ENCODE measurements around the gene PACRG.

DNA sequence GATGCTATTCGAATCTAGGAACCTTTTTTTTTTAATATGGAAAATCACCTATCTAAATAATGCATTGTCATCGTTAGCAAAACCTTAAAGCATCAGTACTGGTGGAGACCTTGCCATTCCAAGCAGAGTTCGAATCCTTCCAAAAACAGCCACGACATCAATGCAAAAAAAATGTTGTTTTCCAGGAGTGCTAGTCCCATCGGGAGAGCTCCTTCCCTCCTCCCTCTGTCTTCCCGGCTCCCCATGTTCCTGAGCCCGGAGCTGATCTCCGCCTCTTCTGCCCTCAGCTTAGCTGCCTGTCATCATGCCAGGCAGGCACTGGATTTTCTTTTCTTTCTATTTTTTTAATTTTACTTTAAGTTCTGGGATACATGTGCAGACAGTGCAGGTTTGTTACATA is 533.1 kb downstream of the PACRG start:
- TF ChIP-seq, protein P1, sequence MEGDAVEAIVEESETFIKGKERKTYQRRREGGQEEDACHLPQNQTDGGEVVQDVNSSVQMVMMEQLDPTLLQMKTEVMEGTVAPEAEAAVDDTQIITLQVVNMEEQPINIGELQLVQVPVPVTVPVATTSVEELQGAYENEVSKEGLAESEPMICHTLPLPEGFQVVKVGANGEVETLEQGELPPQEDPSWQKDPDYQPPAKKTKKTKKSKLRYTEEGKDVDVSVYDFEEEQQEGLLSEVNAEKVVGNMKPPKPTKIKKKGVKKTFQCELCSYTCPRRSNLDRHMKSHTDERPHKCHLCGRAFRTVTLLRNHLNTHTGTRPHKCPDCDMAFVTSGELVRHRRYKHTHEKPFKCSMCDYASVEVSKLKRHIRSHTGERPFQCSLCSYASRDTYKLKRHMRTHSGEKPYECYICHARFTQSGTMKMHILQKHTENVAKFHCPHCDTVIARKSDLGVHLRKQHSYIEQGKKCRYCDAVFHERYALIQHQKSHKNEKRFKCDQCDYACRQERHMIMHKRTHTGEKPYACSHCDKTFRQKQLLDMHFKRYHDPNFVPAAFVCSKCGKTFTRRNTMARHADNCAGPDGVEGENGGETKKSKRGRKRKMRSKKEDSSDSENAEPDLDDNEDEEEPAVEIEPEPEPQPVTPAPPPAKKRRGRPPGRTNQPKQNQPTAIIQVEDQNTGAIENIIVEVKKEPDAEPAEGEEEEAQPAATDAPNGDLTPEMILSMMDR (IDR thresholded peaks at IDR 0.05) = no peak
- TF ChIP-seq POLR2A (IDR thresholded peaks at IDR 0.05) = no peak
